ENCODE measurements around the gene IRF2BPL.
A peak's percentile ranks its signal among the peaks of the same experiment; 100 is the strongest.

The IRF2BPL gene

GRCh38 chr14:77064521-77065178, 36.1 kb upstream of the IRF2BPL start:
- H3K4me3 ChIP-seq (ENCODE audit: low read length): no peak overlapping the region
- peaks cover 3% of the 10 kb centered on the region for H3K4me1 ChIP-seq (ENCODE audit: control insufficient read depth, insufficient read depth, low read length)
- no peak overlapping the region for H3K4me2 ChIP-seq (ENCODE audit: low read length)
- no peaks in the 10 kb centered on the region for H3K9me3 ChIP-seq (replicated peaks; ENCODE audit: low read length)
- H3K36me3 ChIP-seq (ENCODE audit: insufficient read depth, low read length): no peaks in the 10 kb centered on the region
- H3K9ac ChIP-seq (ENCODE audit: low read depth, low read length): no peak overlapping the region
- no peaks in the 10 kb centered on the region for H3K27me3 ChIP-seq (ENCODE audit: control insufficient read depth, insufficient read depth, low read length)

- no peak overlapping the region for H3K4me2 ChIP-seq (ENCODE audit: low read length)
These were observed 35.2 kb upstream of the IRF2BPL start for GRCh38 chr14:77063571-77064171.

GRCh38 chr14:77062261-77062660, 33.8 kb upstream of the IRF2BPL start:
- no peaks in the 10 kb centered on the region for H3K27me3 ChIP-seq (ENCODE audit: control insufficient read depth, insufficient read depth, low read length)
- no peak overlapping the region for H3K4me3 ChIP-seq (ENCODE audit: low read length)
- H3K4me2 ChIP-seq (ENCODE audit: low read length): no peak overlapping the region
- H3K9me3 ChIP-seq (replicated peaks; ENCODE audit: low read length): no peaks in the 10 kb centered on the region
- H3K36me3 ChIP-seq (ENCODE audit: insufficient read depth, low read length): no peaks in the 10 kb centered on the region
- peaks cover 15% of the 10 kb centered on the region for H3K4me1 ChIP-seq (ENCODE audit: control insufficient read depth, insufficient read depth, low read length)
- no peak overlapping the region for H3K9ac ChIP-seq (ENCODE audit: low read depth, low read length)

More at GRCh38 chr14:77063571-77064171, 35.2 kb upstream of the IRF2BPL start:
- Histone ChIP-seq H3K27me3 (ENCODE audit: control insufficient read depth, insufficient read depth, low read length) (no peaks in the 10 kb centered on the region), H3K9me3 (replicated peaks; ENCODE audit: low read length) (no peaks in the 10 kb centered on the region), H3K9ac (ENCODE audit: low read depth, low read length) (no peak overlapping the region), H3K4me3 (ENCODE audit: low read length) (no peak overlapping the region), H3K4me1 (ENCODE audit: control insufficient read depth, insufficient read depth, low read length) (peaks cover 12% of the 10 kb centered on the region), H3K36me3 (ENCODE audit: insufficient read depth, low read length) (no peaks in the 10 kb centered on the region)

GRCh38 chr14:77061630-77062257, 33.2 kb upstream of the IRF2BPL start:
- Histone ChIP-seq H3K27me3 (ENCODE audit: control insufficient read depth, insufficient read depth, low read length) (no peaks in the 10 kb centered on the region), H3K9ac (ENCODE audit: low read depth, low read length) (no peak overlapping the region), H3K4me2 (ENCODE audit: low read length) (no peak overlapping the region), H3K9me3 (replicated peaks; ENCODE audit: low read length) (no peaks in the 10 kb centered on the region), H3K36me3 (ENCODE audit: insufficient read depth, low read length) (no peaks in the 10 kb centered on the region), H3K4me3 (ENCODE audit: low read length) (no peak overlapping the region), H3K4me1 (ENCODE audit: control insufficient read depth, insufficient read depth, low read length) (peaks cover 15% of the 10 kb centered on the region)

- Histone ChIP-seq H3K4me1 (ENCODE audit: control insufficient read depth, insufficient read depth, low read length) (peaks cover 15% of the 10 kb centered on the region), H3K4me3 (ENCODE audit: low read length) (no peak overlapping the region), H3K9me3 (replicated peaks; ENCODE audit: low read length) (no peaks in the 10 kb centered on the region), H3K36me3 (ENCODE audit: insufficient read depth, low read length) (no peaks in the 10 kb centered on the region), H3K27me3 (ENCODE audit: control insufficient read depth, insufficient read depth, low read length) (no peaks in the 10 kb centered on the region), H3K9ac (ENCODE audit: low read depth, low read length) (peak overlapping the region; percentile 25), H3K4me2 (ENCODE audit: low read length) (peak overlapping the region; percentile 44)
These were observed 30.9 kb upstream of the IRF2BPL start for GRCh38 chr14:77059276-77059915.

GRCh38 chr14:77058785-77059184, 30.3 kb upstream of the IRF2BPL start:
- H3K9ac ChIP-seq (ENCODE audit: low read depth, low read length): peak overlapping the region; percentile 25
- H3K27me3 ChIP-seq (ENCODE audit: control insufficient read depth, insufficient read depth, low read length): no peaks in the 10 kb centered on the region
- H3K4me2 ChIP-seq (ENCODE audit: low read length): peak overlapping the region; percentile 44
- no peaks in the 10 kb centered on the region for H3K36me3 ChIP-seq (ENCODE audit: insufficient read depth, low read length)
- no peak overlapping the region for H3K4me3 ChIP-seq (ENCODE audit: low read length)
- H3K9me3 ChIP-seq (replicated peaks; ENCODE audit: low read length): no peaks in the 10 kb centered on the region
- H3K4me1 ChIP-seq (ENCODE audit: control insufficient read depth, insufficient read depth, low read length): peaks cover 15% of the 10 kb centered on the region

GRCh38 chr14:77058117-77058516, 29.6 kb upstream of the IRF2BPL start:
- Histone ChIP-seq H3K9ac (ENCODE audit: low read depth, low read length) (no peak overlapping the region), H3K4me3 (ENCODE audit: low read length) (no peak overlapping the region), H3K9me3 (replicated peaks; ENCODE audit: low read length) (no peaks in the 10 kb centered on the region), H3K4me1 (ENCODE audit: control insufficient read depth, insufficient read depth, low read length) (peaks cover 15% of the 10 kb centered on the region), H3K4me2 (ENCODE audit: low read length) (no peak overlapping the region), H3K36me3 (ENCODE audit: insufficient read depth, low read length) (no peaks in the 10 kb centered on the region), H3K27me3 (ENCODE audit: control insufficient read depth, insufficient read depth, low read length) (no peaks in the 10 kb centered on the region)

- Histone ChIP-seq H3K36me3 (ENCODE audit: insufficient read depth, low read length) (no peaks in the 10 kb centered on the region), H3K9ac (ENCODE audit: low read depth, low read length) (no peak overlapping the region), H3K27me3 (ENCODE audit: control insufficient read depth, insufficient read depth, low read length) (no peaks in the 10 kb centered on the region), H3K4me2 (ENCODE audit: low read length) (no peak overlapping the region), H3K4me3 (ENCODE audit: low read length) (no peak overlapping the region), H3K9me3 (replicated peaks; ENCODE audit: low read length) (no peaks in the 10 kb centered on the region), H3K4me1 (ENCODE audit: control insufficient read depth, insufficient read depth, low read length) (peaks cover 33% of the 10 kb centered on the region)
These were observed 27.5 kb upstream of the IRF2BPL start for GRCh38 chr14:77055981-77056380.

GRCh38 chr14:77055306-77055705, 26.8 kb upstream of the IRF2BPL start:
- Histone ChIP-seq H3K27me3 (ENCODE audit: control insufficient read depth, insufficient read depth, low read length) (no peaks in the 10 kb centered on the region), H3K9me3 (replicated peaks; ENCODE audit: low read length) (no peaks in the 10 kb centered on the region), H3K4me2 (ENCODE audit: low read length) (no peak overlapping the region), H3K4me3 (ENCODE audit: low read length) (no peak overlapping the region), H3K9ac (ENCODE audit: low read depth, low read length) (no peak overlapping the region), H3K4me1 (ENCODE audit: control insufficient read depth, insufficient read depth, low read length) (peaks cover 37% of the 10 kb centered on the region), H3K36me3 (ENCODE audit: insufficient read depth, low read length) (no peaks in the 10 kb centered on the region)

GRCh38 chr14:77053046-77053841, 24.7 kb upstream of the IRF2BPL start:
- Histone ChIP-seq H3K4me2 (ENCODE audit: low read length) (no peak overlapping the region), H3K4me3 (ENCODE audit: low read length) (no peak overlapping the region), H3K9me3 (replicated peaks; ENCODE audit: low read length) (no peaks in the 10 kb centered on the region), H3K4me1 (ENCODE audit: control insufficient read depth, insufficient read depth, low read length) (peaks cover 22% of the 10 kb centered on the region), H3K27me3 (ENCODE audit: control insufficient read depth, insufficient read depth, low read length) (no peaks in the 10 kb centered on the region), H3K9ac (ENCODE audit: low read depth, low read length) (no peak overlapping the region), H3K36me3 (ENCODE audit: insufficient read depth, low read length) (no peaks in the 10 kb centered on the region)

All from skeletal muscle satellite cell (primary cell).